GM10847 (cell line): Measurements from ENCODE around the gene NOTCH3.

Experiments used
- POLR2A ChIP-seq: IDR thresholded peaks from 2 replicates; pipeline ENCODE4 v1.6.1; 2011; ENCODE audit not compliant: insufficient read length; ENCODE audit errors: extremely low read depth

NOTCH3 gene

DNA sequence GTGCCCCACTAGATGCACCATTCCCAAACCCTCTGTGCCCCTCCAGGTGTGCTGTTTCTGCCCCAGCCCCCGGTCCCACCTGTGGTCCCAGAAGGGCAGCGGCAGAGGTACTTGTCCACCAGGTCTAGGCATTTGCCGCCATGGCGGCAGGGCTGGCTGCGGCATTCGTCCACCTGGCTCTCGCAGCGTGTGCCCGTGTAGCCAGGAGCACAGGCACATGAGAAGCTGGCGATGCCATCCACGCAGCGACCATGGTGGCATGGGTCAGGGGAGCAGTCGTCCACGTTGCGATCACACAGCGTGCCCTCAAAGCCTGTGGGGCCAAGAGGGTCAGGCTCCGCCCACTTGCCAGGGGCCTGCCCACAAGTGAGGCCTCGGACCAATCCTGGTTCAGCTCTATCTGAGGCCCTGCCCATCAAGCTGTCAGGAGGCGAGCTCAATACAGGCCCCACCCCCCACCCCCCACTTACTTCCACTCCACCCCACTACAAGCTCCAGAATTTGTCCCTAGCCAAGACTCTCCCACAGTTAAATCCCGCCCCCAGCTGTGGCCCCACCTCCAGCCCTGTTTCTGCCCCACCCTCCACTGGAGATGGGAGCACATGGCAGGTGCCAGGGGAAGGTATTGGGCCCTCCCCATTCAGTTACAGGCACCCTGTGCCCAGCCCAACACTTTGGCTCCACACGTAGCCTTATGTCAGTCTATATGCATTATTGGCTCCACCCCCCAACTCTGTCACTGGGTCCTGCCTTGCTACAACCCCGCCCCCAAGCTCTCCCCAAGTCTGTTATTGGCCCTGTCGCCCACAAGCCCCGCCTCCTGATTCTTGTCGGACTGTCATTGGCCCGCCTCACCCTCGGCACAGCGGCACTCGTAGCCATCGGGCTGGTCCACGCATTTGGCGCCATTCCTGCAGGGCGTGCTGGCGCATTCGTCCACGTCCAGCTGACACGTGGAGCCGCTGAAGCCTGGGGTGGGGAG, 13.5 kb downstream of the NOTCH3 start:
- TF ChIP-seq POLR2A, result no peak

GRCh38 chr19:15185188-15185587, 15.6 kb downstream of the NOTCH3 start:
- no peak for TF ChIP-seq POLR2A

DNA sequence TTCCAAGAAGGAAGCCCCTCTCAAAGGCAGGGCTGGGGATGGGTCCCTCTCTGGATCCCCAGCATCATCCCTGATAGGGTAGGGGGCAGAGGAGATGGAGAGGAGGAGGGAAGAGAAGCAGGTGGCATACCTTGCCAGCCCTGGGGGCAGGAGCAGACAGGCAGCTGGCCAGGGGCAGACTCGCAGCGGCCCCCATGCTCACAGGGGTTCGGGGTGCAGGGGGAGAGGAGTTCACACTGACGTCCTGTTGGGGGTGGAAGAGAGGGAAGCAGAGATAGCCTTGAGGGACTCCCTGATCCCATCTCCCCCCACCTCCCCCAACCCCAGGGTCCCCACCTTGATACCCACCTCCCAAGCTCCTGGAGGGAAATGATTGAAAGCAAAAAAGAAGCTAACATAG, 16.0 kb downstream of the NOTCH3 start:
- no peak for TF ChIP-seq POLR2A

GRCh38 chr19:15181394-15181793, 19.4 kb downstream of the NOTCH3 start:
- no peak for TF ChIP-seq POLR2A

DNA sequence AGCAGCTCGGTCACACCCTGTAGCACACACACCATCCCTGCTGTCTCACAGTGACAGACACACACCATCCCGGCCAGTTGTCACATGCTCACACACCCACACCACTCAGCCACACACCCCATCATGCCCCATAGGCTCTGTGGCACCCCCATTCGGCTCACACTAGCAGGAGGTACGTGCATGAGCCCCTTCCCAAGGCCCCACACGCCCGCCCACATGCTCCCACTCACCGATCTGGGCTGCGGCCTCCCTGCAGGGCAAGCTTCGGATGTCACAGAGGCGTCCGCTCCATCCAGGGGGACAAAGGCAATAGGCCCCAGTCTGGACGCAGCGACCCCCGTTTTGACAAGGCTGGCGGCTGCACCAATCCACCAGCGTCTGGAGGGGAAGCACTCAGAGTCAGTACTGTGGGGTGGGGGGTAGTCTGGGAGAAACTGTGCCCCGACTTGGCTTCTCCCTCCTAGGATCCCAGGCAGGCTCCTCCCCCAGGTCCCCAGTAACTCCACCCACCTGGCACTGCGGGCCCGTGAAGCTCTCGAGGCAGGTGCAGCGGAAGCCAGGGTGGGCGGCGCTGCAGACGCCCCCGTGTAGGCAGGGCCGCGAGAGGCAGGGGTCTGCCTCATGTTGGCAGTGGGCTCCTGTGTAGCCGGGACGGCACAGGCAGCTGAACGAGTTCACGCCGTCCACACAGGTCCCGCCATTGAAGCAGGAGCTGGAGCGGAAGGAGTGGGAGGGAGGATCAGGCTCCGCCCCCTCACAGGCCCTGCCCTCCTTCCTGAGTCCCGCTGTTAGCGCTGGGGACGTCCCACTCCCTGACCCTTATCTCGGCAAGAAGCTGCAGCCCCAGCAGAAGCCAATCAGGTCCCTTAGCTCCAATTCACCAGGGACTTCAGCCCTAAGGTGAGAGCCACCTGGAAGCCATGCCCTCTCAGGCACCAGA, 20.1 kb downstream of the NOTCH3 start:
- no peak for TF ChIP-seq POLR2A

- TF ChIP-seq POLR2A, result no peak
Measured at GRCh38 chr19:15178629-15179308, 22.0 kb downstream of the NOTCH3 start.

DNA sequence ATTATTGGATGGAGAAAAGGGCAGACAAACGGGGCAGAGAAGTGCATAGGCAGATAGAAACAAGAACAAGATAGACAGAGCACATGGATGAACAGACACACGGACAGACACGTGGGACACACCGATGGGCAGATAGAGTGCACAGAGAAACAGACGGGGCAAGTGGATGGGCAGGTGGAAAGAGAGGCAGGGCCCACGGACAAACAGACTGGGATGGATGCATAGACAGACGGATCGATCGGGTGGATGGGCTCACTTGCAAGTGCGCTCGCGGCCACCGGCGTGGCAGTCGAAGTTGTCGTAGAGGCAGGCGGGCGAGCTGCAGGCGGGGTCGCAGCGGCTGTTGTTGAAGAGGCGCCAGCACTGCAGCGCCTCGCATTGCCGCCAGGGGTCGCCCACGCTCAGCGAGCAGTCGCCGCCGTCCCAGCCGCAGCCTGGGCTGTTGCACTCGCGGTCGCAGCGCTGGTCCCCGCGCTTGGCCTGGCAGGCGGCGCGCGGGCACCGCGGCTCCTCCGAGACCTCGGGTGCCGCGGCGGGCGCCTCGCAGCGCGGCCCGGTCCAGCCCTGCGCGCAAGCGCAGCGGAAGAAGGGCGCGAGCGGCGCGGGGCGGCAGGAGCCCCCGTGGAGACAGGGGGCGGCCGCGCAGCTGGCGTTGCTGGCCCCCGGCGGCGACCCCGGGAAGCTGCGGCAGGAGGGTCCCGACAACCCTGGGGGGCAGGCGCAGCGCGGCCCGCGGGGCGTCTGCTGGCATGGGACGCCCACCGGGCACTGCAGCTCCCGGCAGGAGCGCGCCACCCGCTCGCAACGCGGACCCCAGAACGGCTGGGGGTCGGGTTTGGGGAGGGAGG, 23.3 kb downstream of the NOTCH3 start:
- no peak for TF ChIP-seq POLR2A

DNA sequence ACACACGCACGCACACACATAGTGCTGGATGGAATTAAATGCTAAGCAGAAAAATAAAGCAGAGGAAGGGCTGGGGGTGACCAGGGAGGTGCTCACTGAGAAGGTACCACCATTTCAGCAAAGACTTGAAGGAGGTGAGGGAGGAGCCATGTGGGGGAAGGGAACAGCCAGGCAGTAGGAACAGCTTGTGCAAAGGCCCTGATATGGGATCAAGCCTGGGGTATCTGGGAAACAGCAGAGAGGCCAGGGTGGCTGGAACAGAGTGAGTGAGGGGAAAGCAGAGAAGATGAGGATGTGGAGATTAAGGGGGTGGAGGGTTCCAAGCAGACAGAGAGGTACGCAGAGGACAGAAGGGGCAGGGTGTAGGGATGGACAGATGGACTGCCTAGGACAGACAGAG, 25.2 kb downstream of the NOTCH3 start:
- TF ChIP-seq POLR2A, result no peak

- TF ChIP-seq POLR2A, result no peak
Measured at GRCh38 chr19:15173746-15174404, 26.9 kb downstream of the NOTCH3 start.

DNA sequence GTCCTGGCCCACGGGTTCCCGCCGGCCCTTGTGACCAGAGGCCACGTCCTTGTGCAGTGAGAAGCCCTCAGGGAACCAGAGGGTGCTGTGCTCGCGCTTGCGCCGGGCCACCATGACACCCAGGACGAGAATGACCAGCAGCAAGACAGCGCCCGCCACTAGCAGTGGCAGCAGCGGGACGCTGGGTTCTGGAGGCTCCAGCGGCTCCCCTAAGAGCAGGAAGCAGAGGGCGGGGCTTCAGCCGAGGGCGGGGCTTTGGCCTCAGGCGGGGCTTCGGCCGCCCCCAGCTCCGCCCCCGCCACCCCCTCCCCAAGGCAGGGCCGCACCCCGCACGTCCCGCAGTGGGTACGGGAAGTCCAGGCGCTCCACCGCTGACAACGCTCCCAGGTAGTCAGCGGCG, 30.4 kb downstream of the NOTCH3 start:
- TF ChIP-seq POLR2A, result no peak

DNA sequence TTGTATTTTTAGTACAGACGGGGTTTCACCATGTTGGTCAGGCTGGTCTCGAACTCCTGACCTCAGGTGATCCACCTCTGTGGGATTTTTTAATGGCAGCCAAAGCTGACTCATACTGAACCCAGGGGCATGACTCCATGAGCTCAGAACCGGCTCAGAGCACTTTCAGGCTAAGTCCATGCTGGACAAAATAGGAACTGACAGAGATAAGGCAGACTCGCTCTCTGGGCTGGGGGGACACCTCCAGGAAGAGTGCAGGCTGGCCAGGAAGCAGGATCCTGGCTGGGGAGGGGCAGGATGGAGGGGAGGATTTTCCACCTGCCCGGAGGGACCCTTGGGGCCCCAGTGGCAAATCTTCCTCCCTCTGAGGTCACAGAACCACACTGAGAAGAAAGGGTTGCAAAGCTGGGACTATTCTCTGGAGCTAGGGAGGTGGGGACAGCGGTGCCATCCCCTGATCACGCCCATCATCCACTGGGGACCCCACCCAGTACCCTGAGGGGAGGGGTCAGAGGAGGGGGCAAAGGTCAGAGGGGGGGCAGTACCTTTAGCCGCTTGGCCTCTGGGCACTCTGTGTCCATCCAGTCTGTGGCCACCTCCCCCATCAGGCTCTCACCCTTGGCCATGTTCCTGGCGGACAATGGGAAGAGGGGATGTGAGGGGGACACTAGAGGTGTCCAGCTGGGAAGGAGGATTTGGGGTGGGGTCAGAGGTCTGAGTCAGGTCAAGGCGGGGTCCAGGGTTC, 31.1 kb downstream of the NOTCH3 start:
- TF ChIP-seq POLR2A, result no peak

DNA sequence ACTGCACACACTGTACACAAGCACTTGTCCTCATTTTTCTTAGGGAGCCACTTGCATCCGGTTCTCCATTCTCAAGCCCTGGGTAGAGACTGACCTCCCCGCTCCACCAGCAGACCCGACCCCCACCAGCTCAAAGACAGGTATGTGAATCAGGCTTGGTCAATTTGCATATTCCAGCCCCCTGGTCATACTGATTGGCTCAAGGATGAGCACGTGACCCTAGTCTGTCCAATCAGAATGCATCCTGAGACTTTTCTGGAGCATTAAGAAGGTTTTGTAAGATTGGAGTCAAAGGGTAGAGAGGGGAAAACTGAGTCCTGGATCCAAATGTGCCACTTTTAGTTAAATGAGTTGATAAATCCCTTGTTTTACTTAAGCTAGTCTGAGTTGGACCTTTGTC, 34.1 kb downstream of the NOTCH3 start:
- no peak for TF ChIP-seq POLR2A
